NT2/D1 (cell line): ENCODE measurements around the gene ATIC.
A peak's percentile ranks its signal among the peaks of the same experiment; 100 is the strongest.

Source experiments
- DNase-seq: peaks from one replicate; pipeline ENCODE4 v3.0.0-alpha.2; 2011; ENCODE audit warnings: low read depth, low spot score
- H3K27me3 ChIP-seq: 2 replicates; pipeline ENCODE4 v1.6.0; 2011; ENCODE audit warnings: mild to moderate bottlenecking; ENCODE audit not compliant: insufficient read length, insufficient read depth
- H3K36me3 ChIP-seq: 2 replicates; pipeline ENCODE4 v1.6.1; 2011; ENCODE audit warnings: mild to moderate bottlenecking, low read length, mixed read lengths; ENCODE audit not compliant: insufficient read depth, insufficient read length
- H3K4me1 ChIP-seq: 2 replicates; pipeline ENCODE4 v1.5.1; 2011; ENCODE audit not compliant: insufficient read depth, insufficient read length
- H3K4me3 ChIP-seq: 2 replicates; pipeline ENCODE4 v1.5.1; 2011; ENCODE audit warnings: low read depth; ENCODE audit not compliant: insufficient read length
- H3K9ac ChIP-seq: 2 replicates; pipeline ENCODE4 v1.6.0; 2011; ENCODE audit warnings: low read depth; ENCODE audit not compliant: insufficient read length
- H3K9me3 ChIP-seq: 2 replicates; pipeline ENCODE4 v1.5.1; 2011; ENCODE audit warnings: mild to moderate bottlenecking, low read length; ENCODE audit not compliant: insufficient read depth
- SUZ12 ChIP-seq: IDR thresholded peaks from 2 replicates; pipeline ENCODE4 v1.6.1; 2011; ENCODE audit not compliant: insufficient read length, insufficient read depth; ENCODE audit errors: extremely low read depth
- YY1 ChIP-seq: IDR thresholded peaks from 2 replicates; pipeline ENCODE4 v1.6.1; 2011; ENCODE audit not compliant: insufficient read length, insufficient read depth
- ZNF274 ChIP-seq: IDR thresholded peaks from 2 replicates; pipeline ENCODE4 v1.6.1; 2011; ENCODE audit warnings: mild to moderate bottlenecking, low read depth, low read length

Gene ATIC

DNA sequence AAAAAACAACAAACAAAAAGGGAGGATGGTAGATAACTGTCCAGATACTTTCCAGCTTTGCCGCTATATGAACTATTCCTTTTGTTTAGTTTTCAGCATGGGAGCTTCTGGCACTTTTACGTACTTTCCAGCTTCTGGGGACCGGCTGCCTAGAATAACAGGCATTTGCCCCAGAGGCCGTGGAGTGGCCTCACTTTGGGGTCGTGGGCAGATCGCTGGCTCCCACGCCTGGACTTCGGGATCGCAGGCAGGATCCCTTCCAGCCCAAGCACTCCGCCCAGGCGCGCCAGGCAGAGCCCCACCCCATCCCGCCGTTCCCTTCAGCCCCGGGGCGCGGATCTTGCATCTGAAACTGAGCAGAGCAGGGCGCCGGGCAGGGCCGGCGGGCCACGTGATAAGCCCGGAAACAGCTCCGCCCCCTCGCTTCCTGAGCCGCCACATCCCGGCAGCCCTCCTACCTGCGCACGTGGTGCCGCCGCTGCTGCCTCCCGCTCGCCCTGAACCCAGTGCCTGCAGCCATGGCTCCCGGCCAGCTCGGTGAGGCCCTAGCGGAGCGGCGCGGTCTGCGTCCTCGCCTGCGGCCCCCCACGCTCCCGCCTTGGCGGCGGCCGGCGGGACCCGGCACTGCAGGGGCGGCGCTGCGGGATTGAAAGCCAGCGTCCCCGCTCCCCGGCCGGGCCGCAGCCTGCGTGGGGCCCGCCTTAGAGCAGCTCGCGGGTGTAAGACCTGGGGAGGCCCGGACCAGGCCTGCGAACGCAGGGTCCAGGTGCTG, at the start of gene ATIC:
Gene ATIC (plus strand): TSS at position 435 of the 772 bp plus-strand sequence. CDS start 84 bp downstream, at position 519.
- H3K9me3 ChIP-seq, result no peaks in the 10 kb centered on the region
- H3K4me1 ChIP-seq, result no peaks in the 10 kb centered on the region
- H3K27me3 ChIP-seq, result no peaks in the 10 kb centered on the region
- peaks cover 44% of the 10 kb centered on the region for H3K36me3 ChIP-seq
- peak; percentile 89 for DNase-seq
- peak within 1 kb of the TSS; percentile 96 for H3K9ac ChIP-seq
- H3K4me3 ChIP-seq, result peak within 1 kb of the TSS; percentile 87
- no peak for TF ChIP-seq YY1

DNA sequence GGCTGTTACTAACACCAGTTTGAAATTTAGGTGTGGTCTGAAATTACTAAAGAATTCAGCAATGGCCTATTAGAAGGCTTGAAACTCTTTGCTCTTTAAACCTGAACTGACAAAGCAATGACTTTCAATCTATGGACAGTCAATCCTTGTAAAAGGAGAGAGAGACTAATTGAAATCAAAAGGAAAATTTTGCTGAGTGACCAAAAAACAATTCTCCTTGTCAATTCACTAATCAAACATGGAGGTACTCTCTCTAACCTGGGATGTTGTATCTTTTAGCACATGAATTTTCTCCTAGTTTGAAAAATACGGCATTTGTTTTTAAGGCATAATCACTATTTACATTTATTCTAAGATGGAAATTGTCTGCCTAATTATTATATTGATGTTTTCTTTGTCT, 49.6 kb upstream of the ATIC start:
- no peak for TF ChIP-seq ZNF274
- TF ChIP-seq SUZ12, result no peak
- no peak for TF ChIP-seq YY1
- Histone ChIP-seq H3K9ac (no peak overlapping the region), H3K4me3 (no peak overlapping the region), H3K27me3 (no peaks in the 10 kb centered on the region), H3K9me3 (no peaks in the 10 kb centered on the region), H3K36me3 (no peaks in the 10 kb centered on the region), H3K4me1 (no peaks in the 10 kb centered on the region)
- no peak for DNase-seq

DNA sequence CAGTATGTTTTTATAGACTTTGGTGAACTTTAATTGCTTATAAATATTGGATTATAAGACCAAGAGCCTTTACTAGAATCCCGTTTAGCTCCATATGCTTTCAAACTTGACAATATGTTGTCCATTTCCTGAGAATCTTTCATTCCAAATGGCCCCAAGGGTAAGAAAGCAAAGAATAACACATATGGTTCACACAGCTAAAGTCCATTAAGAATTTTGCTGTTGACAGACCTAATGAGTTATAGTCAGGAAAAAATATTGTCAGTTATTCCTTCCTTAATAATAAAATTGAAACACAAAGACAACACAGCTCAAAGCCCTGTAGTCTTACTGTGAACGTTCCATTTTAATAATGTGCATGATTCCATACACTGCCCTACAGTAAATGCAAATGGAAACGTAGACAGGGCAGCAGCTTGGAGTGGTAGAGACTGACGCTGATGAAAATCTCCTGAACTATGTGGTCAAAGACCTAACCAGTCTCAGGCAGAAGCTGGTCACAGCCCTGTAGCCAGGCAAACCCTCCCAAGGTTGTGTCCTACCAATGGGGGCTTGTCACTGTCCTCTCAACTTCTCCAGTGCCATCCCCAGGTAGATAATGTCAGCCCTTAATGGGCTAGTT, 49.0 kb upstream of the ATIC start:
- Histone ChIP-seq H3K27me3 (no peaks in the 10 kb centered on the region), H3K9me3 (no peaks in the 10 kb centered on the region), H3K4me1 (no peaks in the 10 kb centered on the region), H3K9ac (no peak overlapping the region), H3K4me3 (no peak overlapping the region), H3K36me3 (no peaks in the 10 kb centered on the region)
- DNase-seq, result no peak
- TF ChIP-seq ZNF274 (no peak), YY1 (no peak), SUZ12 (no peak)

DNA sequence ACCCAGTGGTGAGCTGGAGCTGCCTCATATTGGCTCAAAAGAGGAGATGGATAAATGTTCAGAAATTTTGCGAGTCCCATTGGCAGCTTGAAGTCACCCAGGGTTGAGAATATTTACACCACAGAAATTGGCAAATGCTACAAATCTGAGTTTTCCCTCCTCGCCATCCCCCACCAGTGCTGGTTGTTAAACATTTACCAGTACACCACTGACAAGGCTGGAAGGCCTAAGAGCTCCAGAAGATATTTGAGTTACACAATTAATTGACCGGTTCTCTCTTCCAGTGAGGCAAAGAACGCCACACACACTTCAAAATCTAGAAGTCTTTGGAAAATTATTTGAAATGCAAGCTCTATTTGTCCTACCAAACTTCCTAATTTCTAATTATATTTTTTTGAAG, 47.5 kb upstream of the ATIC start:
- Histone ChIP-seq H3K4me3 (no peak overlapping the region), H3K4me1 (no peaks in the 10 kb centered on the region), H3K9ac (no peak overlapping the region), H3K9me3 (no peaks in the 10 kb centered on the region), H3K27me3 (no peaks in the 10 kb centered on the region), H3K36me3 (no peaks in the 10 kb centered on the region)
- DNase-seq, result no peak
- no peak for TF ChIP-seq SUZ12
- TF ChIP-seq ZNF274, result no peak
- no peak for TF ChIP-seq YY1

- no peak for TF ChIP-seq YY1
- no peak for TF ChIP-seq SUZ12
- TF ChIP-seq ZNF274, result no peak
- no peaks in the 10 kb centered on the region for H3K36me3 ChIP-seq
- H3K9ac ChIP-seq, result no peak overlapping the region
- no peak overlapping the region for H3K4me3 ChIP-seq
- H3K4me1 ChIP-seq, result no peaks in the 10 kb centered on the region
- no peaks in the 10 kb centered on the region for H3K9me3 ChIP-seq
- peak; percentile 75 for DNase-seq
- H3K27me3 ChIP-seq, result no peaks in the 10 kb centered on the region
Observed at GRCh38 chr2:215269397-215270117, 42.3 kb upstream of the ATIC start.

- no peak for DNase-seq
- Histone ChIP-seq H3K36me3 (no peaks in the 10 kb centered on the region), H3K9me3 (no peaks in the 10 kb centered on the region), H3K4me1 (no peaks in the 10 kb centered on the region), H3K9ac (no peak overlapping the region), H3K27me3 (no peaks in the 10 kb centered on the region), H3K4me3 (no peak overlapping the region)
- TF ChIP-seq ZNF274, result no peak
- TF ChIP-seq SUZ12, result no peak
- no peak for TF ChIP-seq YY1
Observed at GRCh38 chr2:215270118-215270451, 41.8 kb upstream of the ATIC start.

DNA sequence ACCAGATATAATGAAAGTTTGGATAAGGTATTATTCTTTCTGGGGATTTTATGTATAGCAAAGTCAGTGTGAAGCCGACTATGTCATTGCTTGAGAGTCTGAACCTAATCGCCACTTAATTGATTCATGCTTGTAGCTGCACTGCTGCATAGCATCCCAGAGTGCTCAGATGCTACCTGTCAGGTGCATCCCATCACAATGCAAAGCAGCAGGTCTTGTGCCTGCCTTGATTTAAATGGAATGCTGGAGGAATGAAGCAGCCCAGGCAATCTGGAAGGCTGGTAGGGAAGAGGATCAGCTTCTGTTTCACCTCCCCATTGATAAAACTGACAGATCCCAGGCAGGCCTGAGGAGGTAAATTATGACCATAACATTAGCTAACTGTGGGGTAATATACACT, 40.4 kb upstream of the ATIC start:
- no peak for TF ChIP-seq ZNF274
- no peak for TF ChIP-seq SUZ12
- no peak for TF ChIP-seq YY1
- Histone ChIP-seq H3K4me3 (no peak overlapping the region), H3K27me3 (no peaks in the 10 kb centered on the region), H3K9me3 (no peaks in the 10 kb centered on the region), H3K4me1 (no peaks in the 10 kb centered on the region), H3K36me3 (no peaks in the 10 kb centered on the region), H3K9ac (no peak overlapping the region)
- peak; percentile 15 for DNase-seq
